ENCODE data around the gene LBHD2. TPM values are rescaled to one million over a fixed set of nuclear protein-coding genes. Genes with fewer than 3 reads are reported as not detected.

The LBHD2 gene
- total and polyA plus RNA-seq, 2 of the 8 experiments (the other 6 are each of a cell fraction or from before 2014, with no cell fraction given), result not detected

GRCh38 chr14:103073876-103074728 lies 9.9 kb upstream of the LBHD2 start:
- FAIRE-seq, result no peak
- no peaks in the 10 kb centered on the region for H3K36me3 ChIP-seq (ENCODE audit: control insufficient read depth in 2 of 4, insufficient read depth in 4 of 4, low read length in 3 of 4)
- H3K56ac ChIP-seq (replicated peaks; ENCODE audit: insufficient read length, low read depth, low read length), result no peak overlapping the region
- peaks cover 6% of the 10 kb centered on the region; the same call in 1 of the 2 replicates for H3K23me2 ChIP-seq (ENCODE audit: low read depth, low read length)
- no peaks in the 10 kb centered on the region for H3K79me2 ChIP-seq (ENCODE audit: control insufficient read depth in 1 of 2, insufficient read depth in 2 of 2, low read length in 2 of 2)
- POLR2A ChIA-PET (ENCODE audit: partially characterized antibody), result interaction anchor here (1.0 to 1.2 kb wide), 2 partner anchors 17 to 262 kb away, joined by 3 to 4 read pairs; partner anchors contain the start of gene CDC42BPB
- 77% methylated on average over 20 of the region's 21 CpGs; no CpG with 5 or more reads in 1 of the 2 experiments for WGBS, 2 experiments (ENCODE audit: extremely low coverage in 1 of 2, insufficient coverage in 1 of 2, insufficient read length in 1 of 2, insufficient replicate concordance in 2 of 2, low coverage in 1 of 2, low lambda C conversion rate in 2 of 2, missing lambda C conversion rate in 1 of 2)
- 0 out of 4 replicates have a peak overlapping the region, but pooled peaks of 1 of the 2 experiments have one; percentile 45 for H3K4me2 ChIP-seq (ENCODE audit: insufficient read depth in 1 of 2, low read depth in 2 of 2, low read length in 2 of 2)
- H2BK20ac ChIP-seq (ENCODE audit: low read length), result no peak overlapping the region
- no peak overlapping the region for H3K23ac ChIP-seq (ENCODE audit: insufficient read length)
- H3K4ac ChIP-seq (replicated peaks; ENCODE audit: insufficient read length, low read depth, low read length), result no peak overlapping the region
- H3K14ac ChIP-seq (ENCODE audit: insufficient read length), result no peak overlapping the region
- CTCF ChIA-PET (ENCODE audit: partially characterized antibody), result interaction anchor here (0.7 to 7.0 kb wide), 24 partner anchors 9 to 429 kb away, joined by 3 to 74 read pairs (median 4); partner anchors contain the start of gene CDC42BPB
- peaks cover 0 to 6% (median 0%) of the 10 kb centered on the region in 4 experiments; a peak in 2 of 7 replicates for H3K4me1 ChIP-seq (replicated peaks in 1 of 4; ENCODE audit: control insufficient read depth in 3 of 4, insufficient read depth in 4 of 4, low read length in 3 of 4)
- DNase-seq (ENCODE audit: low read depth in 1 of 2, low spot score in 2 of 2), result no peak
- H3K27me3 ChIP-seq (replicated peaks in 1 of 4; ENCODE audit: control insufficient read depth in 3 of 4, extremely low read depth in 1 of 4, insufficient read depth in 3 of 4, low read length in 3 of 4), result peaks cover 0 to 9% (median 2%) of the 10 kb centered on the region in 4 experiments; a peak in 1 of 7 replicates
- H4K20me1 ChIP-seq (replicated peaks in 1 of 2; ENCODE audit: control insufficient read depth in 1 of 2, insufficient read depth in 2 of 2, low read length in 2 of 2), result no peaks in the 10 kb centered on the region
- no peak overlapping the region for H2BK120ac ChIP-seq (replicated peaks; ENCODE audit: low read depth, low read length)
- H2BK15ac ChIP-seq (ENCODE audit: low read length), result no peak overlapping the region
- H3K9me3 ChIP-seq (ENCODE audit: insufficient read depth in 2 of 2, low read depth in 1 of 2, low read length in 1 of 2), result no peaks in the 10 kb centered on the region
- no peak overlapping the region for H3K27ac ChIP-seq (ENCODE audit: low read depth, low read length)
- H3K4me3 ChIP-seq (ENCODE audit: extremely low read depth in 1 of 4, insufficient read depth in 2 of 4, low read depth in 3 of 4, low read length in 4 of 4), result no peak overlapping the region
- H4K91ac ChIP-seq (replicated peaks; ENCODE audit: insufficient read length, low read length), result no peak overlapping the region
- no peak overlapping the region for H3K18ac ChIP-seq (ENCODE audit: extremely low read depth, low read length)
- no peak overlapping the region; the same call in 1 of the 2 replicates for H4K8ac ChIP-seq (ENCODE audit: extremely low read depth, insufficient read depth, low read length)
- no peak overlapping the region for H2AFZ ChIP-seq (ENCODE audit: low read length)
- H2BK12ac ChIP-seq (ENCODE audit: low read depth, low read length), result peak overlapping the region; percentile 88; the same call in 1 of the 2 replicates
- no peak overlapping the region for H3K9ac ChIP-seq (replicated peaks in 1 of 4; ENCODE audit: extremely low read depth in 1 of 4, low read depth in 3 of 4, low read length in 3 of 4)
- no peak overlapping the region for H2AK5ac ChIP-seq (ENCODE audit: low read depth, low read length)
- no peak overlapping the region for H2BK5ac ChIP-seq (ENCODE audit: low read depth, low read length)
- H3K79me1 ChIP-seq (ENCODE audit: low read depth, low read length), result no peaks in the 10 kb centered on the region
- H4K5ac ChIP-seq (ENCODE audit: insufficient read length, low read depth, low read length), result no peak overlapping the region
- TF ChIP-seq, protein P1, sequence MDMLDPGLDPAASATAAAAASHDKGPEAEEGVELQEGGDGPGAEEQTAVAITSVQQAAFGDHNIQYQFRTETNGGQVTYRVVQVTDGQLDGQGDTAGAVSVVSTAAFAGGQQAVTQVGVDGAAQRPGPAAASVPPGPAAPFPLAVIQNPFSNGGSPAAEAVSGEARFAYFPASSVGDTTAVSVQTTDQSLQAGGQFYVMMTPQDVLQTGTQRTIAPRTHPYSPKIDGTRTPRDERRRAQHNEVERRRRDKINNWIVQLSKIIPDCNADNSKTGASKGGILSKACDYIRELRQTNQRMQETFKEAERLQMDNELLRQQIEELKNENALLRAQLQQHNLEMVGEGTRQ (IDR thresholded peaks at IDR 0.05; ENCODE audit: low read length), result no peak
- TF ChIP-seq BRCA1 (IDR thresholded peaks at IDR 0.05; ENCODE audit: low read depth, low read length), result no peak
- TF ChIP-seq E2F6 (IDR thresholded peaks at IDR 0.05), result no peak
- TF ChIP-seq JUND (IDR thresholded peaks at IDR 0.05; ENCODE audit: low read length), result no peak
- no peak for TF ChIP-seq ASH2L (IDR thresholded peaks at IDR 0.05; ENCODE audit: low read length)
- TF ChIP-seq CHD1 (IDR thresholded peaks at IDR 0.05; ENCODE audit: low read depth, low read length), result no peak
- TF ChIP-seq HDAC2 (IDR thresholded peaks at IDR 0.05; ENCODE audit: borderline replicate concordance in 1 of 2, low read depth in 2 of 2, low read length in 2 of 2), result no peak
- no peak for TF ChIP-seq POLR2A (IDR thresholded peaks at IDR 0.05; ENCODE audit: control extremely low read depth in 1 of 2, low read depth in 2 of 2, low read length in 2 of 2)
- TF ChIP-seq TEAD4 (IDR thresholded peaks at IDR 0.05; ENCODE audit: low read depth, low read length), result no peak
- no peak for TF ChIP-seq SIRT6 (IDR thresholded peaks at IDR 0.05; ENCODE audit: low read length)
